Glomerular visceral epithelial cell (primary cell): ENCODE data around the gene B3GNT7.
"Not testable (repeated sequence)": the region's sequence is repeated elsewhere in the genome, so short reads cannot be mapped to it uniquely, and the experiment has no call there.

ENCODE experiments used
- DNase-seq: peaks from one replicate; pipeline ENCODE4 v3.0.0-alpha.2; 2016; ENCODE audit errors: extremely low spot score

B3GNT7 gene

GRCh38 chr2:231385429-231385828 lies 10.1 kb upstream of the B3GNT7 start:
- no peak for DNase-seq

- DNase-seq, result peak; percentile 94
Observed at GRCh38 chr2:231386446-231386845, 9.1 kb upstream of the B3GNT7 start.

- peak; percentile 86 for DNase-seq
Observed at GRCh38 chr2:231387904-231388724, 7.4 kb upstream of the B3GNT7 start.

- DNase-seq, result no peak
Observed at GRCh38 chr2:231388725-231389346, 6.7 kb upstream of the B3GNT7 start.

GRCh38 chr2:231390667-231391066 lies 4.8 kb upstream of the B3GNT7 start:
- no peak for DNase-seq

- DNase-seq, result no peak
Observed at GRCh38 chr2:231391981-231392380, 3.5 kb upstream of the B3GNT7 start.

- DNase-seq, result no peak
Observed at GRCh38 chr2:231392431-231393148, 2.9 kb upstream of the B3GNT7 start.

- no peak for DNase-seq
Observed at GRCh38 chr2:231393149-231394131, 2.1 kb upstream of the B3GNT7 start.

GRCh38 chr2:231394211-231395141 lies 1.0 kb upstream of the B3GNT7 start:
- DNase-seq, result peak; percentile 97

- DNase-seq, result no peak
Observed at GRCh38 chr2:231396058-231396821, 730 bp downstream of the B3GNT7 start.

- no peak for DNase-seq
Observed at GRCh38 chr2:231397011-231397927, 1.8 kb downstream of the B3GNT7 start.

GRCh38 chr2:231397928-231398294 lies 2.4 kb downstream of the B3GNT7 start:
- no peak for DNase-seq

- DNase-seq, result no peak
Observed at GRCh38 chr2:231398585-231398984, 3.1 kb downstream of the B3GNT7 start.

GRCh38 chr2:231399046-231399852 lies 3.7 kb downstream of the B3GNT7 start:
- DNase-seq, result no peak

GRCh38 chr2:231399853-231400680 lies 4.6 kb downstream of the B3GNT7 start:
- DNase-seq, result peak; percentile 66

- not testable (repeated sequence) for DNase-seq
Observed at GRCh38 chr2:231400681-231401080, 5.2 kb downstream of the B3GNT7 start.

- not testable (repeated sequence) for DNase-seq
Observed at GRCh38 chr2:231401101-231401500, 5.6 kb downstream of the B3GNT7 start.
